HG02798 (cell line): ENCODE measurements around the gene TLCD3A.
"Not testable (repeated sequence)": the region's sequence is repeated elsewhere in the genome, so short reads cannot be mapped to it uniquely, and the experiment has no call there.

Experiments used
- ATAC-seq: cut with Tn5 transposase; IDR thresholded peaks from one replicate; pipeline ENCODE4 v1.9.1; 2021; ENCODE audit warnings: mild to moderate bottlenecking; ENCODE audit not compliant: unreplicated experiment, poor library complexity

TLCD3A gene

DNA sequence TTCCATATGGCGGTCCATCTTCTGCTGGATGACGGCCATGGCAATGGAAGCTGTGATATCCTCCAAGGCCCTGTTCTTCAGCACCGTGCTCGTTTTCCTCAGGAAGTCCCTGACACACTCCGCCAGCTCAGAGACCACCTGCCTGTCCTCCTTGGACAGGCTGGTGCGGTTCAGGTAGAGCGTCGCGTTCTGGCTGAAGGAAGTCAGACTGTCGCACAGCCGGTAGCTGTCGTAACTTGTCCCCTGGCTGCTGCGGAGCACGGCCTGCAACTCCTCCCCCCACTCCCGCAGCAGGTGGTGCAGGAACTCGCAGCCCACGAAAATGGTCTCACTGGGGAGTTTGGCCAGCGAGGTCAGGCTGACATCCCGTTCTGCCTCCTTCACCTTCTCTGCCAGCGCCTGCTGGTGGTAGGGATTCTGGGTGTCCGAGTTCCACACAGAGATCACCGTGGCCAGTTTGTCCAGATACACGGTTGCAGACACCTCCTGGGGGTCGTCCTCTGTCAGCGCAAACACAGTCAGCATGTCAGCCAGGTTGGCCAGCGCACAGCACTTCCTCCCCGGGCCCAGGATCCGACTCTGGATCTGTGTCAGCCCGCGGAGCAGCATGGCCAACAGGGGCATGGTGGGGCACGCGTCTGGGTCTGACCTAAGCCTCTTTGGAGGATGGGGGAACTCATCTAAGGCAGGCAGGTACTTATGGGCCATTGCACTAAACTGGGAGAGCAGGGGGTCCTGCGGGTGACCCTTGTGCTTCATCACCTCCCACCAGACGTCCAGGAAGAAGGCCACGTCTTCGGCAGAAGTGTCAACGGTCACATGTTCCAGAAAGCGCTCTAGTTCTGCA, 14.6 kb downstream of the TLCD3A start:
- ATAC-seq, result no peak

- not testable (repeated sequence) for ATAC-seq
Observed at GRCh38 chr17:748604-749003, 16.2 kb downstream of the TLCD3A start.

GRCh38 chr17:749359-749758, 17.0 kb downstream of the TLCD3A start:
- ATAC-seq, result not testable (repeated sequence)

GRCh38 chr17:750431-751037, 18.1 kb downstream of the TLCD3A start:
- ATAC-seq, result no peak

DNA sequence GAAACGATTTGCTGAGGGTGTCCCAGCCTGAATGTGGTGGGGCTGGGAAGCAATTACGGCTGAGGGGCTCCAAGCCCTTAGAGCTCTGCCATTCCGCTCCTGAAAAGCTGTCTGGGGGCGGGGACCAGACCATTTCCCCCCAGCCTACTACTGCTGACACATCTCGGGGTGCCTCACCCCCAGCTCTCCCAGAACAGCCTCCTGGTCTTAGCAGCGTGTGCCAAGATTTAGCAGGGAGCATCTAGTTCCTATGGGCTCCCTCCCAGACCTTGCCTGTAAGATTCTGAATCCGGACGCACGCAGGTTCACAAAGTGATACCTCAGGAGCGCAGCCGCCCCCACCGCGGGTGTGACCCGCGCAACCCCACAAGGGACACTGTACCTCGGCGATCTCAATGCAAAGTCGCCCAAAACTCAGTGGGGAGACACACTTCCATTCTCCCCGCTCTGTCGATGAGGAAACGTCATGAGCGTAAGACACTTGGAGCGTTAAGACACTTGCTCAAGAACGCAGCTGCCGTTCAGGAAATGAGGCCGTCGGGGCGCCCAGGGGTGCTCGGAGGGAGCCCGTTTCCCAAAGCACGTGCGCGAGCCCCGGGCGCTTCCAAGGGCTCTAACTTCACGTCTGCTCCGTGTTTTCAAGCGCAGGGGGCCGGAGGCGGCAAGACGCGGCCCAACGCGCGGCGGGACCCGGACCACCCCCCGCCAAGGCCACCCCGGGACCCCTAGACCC, 19.0 kb downstream of the TLCD3A start:
- peak; percentile 19 for ATAC-seq

DNA sequence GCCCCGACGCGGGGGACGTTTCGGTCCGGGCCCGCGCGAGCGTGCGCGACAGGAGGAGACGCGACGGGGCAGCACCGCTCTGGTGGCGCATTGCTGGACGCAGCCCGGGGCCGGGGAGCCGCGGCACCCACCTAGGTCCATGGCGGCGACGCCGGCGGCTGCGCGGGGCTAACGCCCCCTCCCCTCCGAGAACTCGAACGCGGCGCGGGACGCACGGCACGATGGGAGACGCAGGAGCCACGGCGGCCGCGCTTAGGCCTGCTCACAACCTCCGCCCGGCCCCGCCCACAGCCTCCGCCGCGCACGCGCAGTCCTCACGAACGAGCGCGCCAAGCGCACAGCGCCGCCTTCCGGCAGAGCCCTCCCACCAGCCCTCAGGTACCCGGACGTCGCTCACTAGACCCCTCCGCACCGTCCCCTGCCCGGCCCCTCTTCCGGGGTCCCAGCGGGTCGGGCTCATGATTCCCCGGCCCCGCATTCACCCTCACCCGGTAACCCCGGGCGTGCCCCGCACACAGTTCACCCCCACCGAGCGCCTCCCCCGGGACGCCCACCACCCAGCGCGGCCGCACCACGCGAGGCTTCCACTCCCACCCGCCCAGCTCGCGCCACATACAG, 19.7 kb downstream of the TLCD3A start, which contains the start of gene GEMIN4:
GEMIN4 (minus strand) TSS at position 263 of the 618 bp plus-strand sequence; CDS start at position 141, 122 bp downstream.
- ATAC-seq, result peak; percentile 92

GRCh38 chr17:752620-753219, 20.3 kb downstream of the TLCD3A start:
- ATAC-seq, result no peak

- no peak for ATAC-seq
Observed at GRCh38 chr17:753418-753817, 21.0 kb downstream of the TLCD3A start.

GRCh38 chr17:755319-755961, 23.0 kb downstream of the TLCD3A start:
- ATAC-seq, result not testable (repeated sequence)

- not testable (repeated sequence) for ATAC-seq
Observed at GRCh38 chr17:756010-756567, 23.7 kb downstream of the TLCD3A start.

GRCh38 chr17:759964-760363, 27.6 kb downstream of the TLCD3A start:
- no peak for ATAC-seq

DNA sequence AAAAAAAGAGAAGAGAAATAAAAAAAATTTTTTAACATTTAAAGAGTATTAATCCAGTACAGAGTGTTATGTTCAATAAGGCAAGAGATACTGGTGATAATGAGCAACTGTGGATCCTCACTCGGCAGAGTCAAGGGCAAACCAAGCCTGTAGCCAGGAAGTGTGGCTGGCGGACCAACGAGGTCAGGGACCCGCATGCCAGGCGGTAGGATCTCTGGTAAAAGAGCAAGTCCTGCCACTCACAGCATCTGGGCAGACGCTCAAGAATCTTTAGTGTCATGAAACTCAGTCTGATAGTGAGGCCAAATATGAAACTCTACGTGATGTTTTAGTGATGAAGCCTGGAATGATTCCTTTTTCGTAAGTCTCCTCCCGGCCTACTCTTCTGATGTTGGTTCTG, 28.0 kb downstream of the TLCD3A start:
- ATAC-seq, result no peak

DNA sequence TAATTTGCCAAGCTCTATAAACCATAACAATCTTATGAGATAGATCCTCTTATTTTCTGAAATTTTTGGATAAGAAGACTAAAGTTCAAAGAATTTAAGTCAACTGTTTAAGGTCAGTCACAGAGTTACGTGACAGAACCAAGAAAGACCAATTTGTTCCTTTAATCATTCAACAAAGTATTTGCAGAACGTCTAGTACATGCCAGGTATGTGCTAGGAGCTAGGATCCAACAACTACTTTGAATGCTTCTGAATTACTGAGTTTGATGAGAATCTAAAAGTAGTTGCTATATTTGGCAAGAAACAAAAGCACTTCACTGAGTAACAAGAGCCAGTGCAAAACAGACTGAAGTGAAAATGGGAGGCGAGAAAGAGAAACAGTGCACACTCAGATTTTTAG, 34.7 kb downstream of the TLCD3A start:
- ATAC-seq, result no peak

GRCh38 chr17:773016-773415, 40.6 kb downstream of the TLCD3A start:
- ATAC-seq, result no peak

DNA sequence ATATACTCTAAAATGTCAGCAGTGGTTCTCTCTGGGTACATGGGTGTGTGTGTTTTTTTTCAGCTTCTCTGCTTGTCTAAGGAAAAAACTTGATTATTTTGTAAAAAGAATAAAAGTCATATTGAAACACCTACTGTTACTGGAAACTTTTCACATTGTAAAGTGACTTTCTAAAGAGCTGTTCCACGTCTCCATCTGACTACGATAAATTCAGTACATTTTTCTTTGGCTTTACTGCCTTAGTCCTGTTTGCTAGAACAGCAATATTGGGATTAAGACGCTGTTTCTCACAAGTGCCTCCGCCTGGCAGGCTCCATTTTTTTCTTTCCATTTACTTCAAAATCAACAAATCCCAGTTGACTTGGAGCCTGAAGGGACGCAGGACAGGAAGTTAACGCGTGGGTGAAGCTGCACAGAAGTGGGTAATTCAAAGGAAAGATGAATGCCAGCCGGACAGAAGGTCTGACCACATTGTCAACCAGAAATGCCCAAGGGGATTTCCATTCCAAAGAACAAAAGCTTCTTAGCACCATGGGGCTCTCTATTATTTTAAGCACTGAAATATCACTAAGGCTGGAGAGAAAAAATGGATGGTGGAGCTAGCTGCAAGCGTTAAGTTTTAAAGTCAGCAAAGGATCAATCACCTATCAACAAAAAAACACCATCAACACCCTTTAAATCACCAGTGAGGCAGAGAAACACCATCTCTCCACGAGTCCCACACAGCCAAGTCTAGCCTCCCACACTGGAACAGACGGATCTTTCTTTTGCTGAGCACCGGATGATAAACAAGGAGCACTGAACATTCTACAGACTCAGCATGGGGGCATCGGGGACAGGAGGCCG, 41.3 kb downstream of the TLCD3A start:
- ATAC-seq, result no peak

DNA sequence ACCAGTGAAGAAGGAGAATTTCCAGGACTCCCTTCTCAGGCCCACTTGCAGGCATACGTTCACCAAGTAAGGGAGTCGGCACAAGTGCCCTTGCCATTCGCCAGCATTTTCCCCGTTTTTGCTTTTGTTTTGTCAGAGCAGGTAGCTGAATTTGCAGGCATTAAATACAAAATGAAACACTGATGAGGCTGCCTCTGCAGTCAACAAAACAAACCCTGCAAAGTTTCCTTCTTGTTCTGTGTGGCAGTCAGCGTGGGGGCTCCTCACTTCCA, 41.9 kb downstream of the TLCD3A start:
- no peak for ATAC-seq

GRCh38 chr17:778096-778495, 45.7 kb downstream of the TLCD3A start:
- no peak for ATAC-seq

DNA sequence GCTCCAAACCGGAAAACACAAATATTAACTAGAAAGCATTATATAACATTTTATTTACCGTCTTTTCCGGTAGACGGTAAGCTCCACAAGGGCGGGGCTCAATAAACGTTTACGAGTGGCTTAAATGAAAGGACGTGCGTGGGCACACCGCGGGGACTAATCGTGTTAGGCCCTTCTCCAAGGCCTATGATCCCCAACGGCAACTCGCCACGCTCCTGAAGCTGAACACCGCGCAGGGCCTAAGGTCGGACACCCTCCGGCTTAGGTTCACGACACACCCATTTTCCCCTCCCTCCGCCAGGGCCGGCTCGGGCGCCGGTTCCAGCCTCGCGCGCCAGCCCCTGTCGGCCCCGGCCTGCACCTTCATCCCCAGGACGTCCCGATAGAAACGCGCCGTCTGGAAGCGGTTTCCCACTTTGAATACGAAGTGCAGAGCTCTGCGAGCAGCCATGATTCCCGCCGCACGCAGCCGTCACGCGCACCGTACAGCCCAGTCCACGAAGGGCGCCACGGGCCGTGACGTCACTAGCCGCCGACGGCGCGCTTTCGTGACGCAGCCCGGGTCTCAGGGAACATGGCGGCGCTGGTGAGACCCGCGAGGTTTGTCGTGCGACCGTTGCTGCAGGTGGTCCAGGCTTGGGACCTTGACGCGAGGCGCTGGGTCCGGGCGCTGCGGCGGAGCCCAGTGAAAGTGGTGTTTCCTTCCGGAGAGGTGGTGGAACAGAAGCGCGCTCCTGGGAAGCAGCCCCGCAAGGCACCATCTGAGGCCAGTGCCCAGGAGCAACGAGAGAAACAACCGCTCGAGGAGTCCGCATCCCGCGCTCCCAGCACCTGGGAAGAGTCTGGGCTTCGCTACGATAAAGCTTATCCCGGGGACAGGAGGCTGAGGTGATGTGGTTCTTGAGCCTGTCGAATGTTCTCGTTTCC, 49.7 kb downstream of the TLCD3A start, which contains the start of the genes GLOD4 and MRM3:
GLOD4 (minus strand) TSS at position 476 of the 927 bp plus-strand sequence; CDS start at position 451, 25 bp downstream.
MRM3 (plus strand) TSS at position 549 of the 927 bp plus-strand sequence; CDS start at position 575, 26 bp downstream.
- peak; percentile 94 for ATAC-seq
